ENCODE measurements around the gene NUP62CL.
A peak's percentile ranks its signal among the peaks of the same experiment; 100 is the strongest.
"Not testable (repeated sequence)": the region's sequence is repeated elsewhere in the genome, so short reads cannot be mapped to it uniquely, and the experiment has no call there.

Gene NUP62CL

DNA sequence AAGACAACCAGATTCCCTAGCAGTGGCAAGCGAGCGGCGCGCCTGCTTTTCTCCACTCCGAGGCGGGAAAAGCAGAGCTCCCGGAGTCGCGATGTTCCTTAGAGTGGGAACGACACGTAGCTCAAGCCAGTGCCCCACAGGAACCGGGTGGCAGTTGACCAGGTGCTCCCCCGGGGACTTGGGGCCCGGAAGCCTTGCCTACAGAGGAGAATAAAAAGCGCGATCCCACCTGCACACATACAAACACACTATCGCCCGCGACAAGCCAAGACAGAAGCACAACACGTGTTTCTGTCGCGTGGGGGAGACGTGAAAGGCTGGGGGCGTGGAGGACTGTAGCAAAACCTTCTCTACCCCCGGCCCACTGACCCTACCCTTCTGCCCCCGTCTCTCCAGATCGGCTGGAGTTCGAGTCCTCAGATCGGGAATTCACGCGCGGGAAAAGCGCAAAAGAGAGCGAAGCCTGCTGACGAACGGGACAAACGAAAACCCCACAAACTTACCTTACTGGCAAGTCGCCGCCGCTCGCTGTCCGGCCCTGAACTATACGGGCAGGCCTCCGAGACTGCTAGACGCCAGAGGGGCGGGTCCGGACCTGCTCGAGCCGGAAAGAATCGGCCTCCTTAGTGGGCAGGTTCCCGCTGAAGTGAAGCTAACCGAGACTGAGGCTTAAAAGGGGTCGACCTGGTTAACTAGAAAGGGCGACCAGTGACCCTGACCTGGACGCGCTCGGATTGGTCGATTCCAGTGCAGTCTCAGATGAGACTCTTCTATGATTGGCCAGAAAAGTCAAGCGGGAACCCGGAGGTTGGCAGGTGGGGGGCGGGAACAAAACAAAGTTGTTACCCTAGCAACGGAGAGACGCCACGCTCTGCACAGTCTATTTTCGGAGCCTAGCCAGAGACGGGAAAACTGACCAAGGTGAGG is at the start of gene NUP62CL, which contains the start of gene DNAAF6:
Gene NUP62CL, minus strand, starts transcription at position 664 of the 927 bp plus-strand sequence. CDS start 31,287 bp downstream, outside the sequence.
Gene DNAAF6, plus strand, starts transcription at position 842 of the 927 bp plus-strand sequence. CDS start 6,265 bp downstream, outside the sequence.
- DNase-seq: peak; percentile 38

- no peak for DNase-seq
Measured at GRCh38 chrX:107228486-107228819, 22.2 kb upstream of the NUP62CL start.

GRCh38 chrX:107227780-107228485 is 21.7 kb upstream of the NUP62CL start:
- no peak for DNase-seq

DNA sequence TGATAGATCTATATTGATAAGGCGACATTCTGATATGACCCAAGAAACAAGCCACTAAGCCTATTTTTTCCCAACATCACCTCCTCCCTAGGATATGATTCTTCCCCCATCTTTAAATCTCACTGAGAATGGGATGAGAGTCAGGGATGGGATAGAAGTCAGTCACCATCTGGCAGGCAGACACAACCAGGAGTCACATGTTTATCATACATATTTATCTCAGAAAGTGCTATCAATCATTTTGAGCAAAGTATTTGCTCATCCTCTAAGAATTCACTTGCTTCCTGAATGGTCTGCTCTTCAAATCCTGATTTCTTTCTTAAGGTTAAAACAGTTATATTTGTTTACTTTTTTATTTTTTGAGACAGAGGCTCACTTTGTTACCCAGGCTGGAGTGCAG is 20.5 kb upstream of the NUP62CL start:
- no peak for DNase-seq

DNA sequence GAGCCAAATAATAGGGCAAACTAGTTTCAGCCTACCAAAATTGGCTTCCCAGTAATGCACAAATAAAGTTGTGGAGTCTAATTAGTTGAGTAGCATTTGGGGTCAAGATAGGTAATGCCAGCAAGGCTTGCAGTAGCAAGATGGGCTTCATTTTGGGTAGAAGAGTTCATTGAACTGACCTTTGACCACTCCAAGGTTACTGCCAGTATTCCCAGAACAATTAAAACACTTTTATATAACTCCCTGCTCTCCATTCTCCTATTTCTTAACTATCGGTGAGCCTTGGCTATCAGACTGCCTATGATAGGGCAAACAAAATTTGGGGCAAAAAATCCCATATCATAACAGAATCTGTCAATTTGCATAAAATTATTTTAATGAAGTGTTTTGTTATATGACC is 7.2 kb upstream of the NUP62CL start:
- no peak for DNase-seq

GRCh38 chrX:107207943-107208342 is 1.7 kb upstream of the NUP62CL start:
- no peak for DNase-seq

- no peak for DNase-seq
Measured at GRCh38 chrX:107207089-107207488, 856 bp upstream of the NUP62CL start.

GRCh38 chrX:107206697-107207065 is 448 bp upstream of the NUP62CL start:
- DNase-seq: no peak

DNA sequence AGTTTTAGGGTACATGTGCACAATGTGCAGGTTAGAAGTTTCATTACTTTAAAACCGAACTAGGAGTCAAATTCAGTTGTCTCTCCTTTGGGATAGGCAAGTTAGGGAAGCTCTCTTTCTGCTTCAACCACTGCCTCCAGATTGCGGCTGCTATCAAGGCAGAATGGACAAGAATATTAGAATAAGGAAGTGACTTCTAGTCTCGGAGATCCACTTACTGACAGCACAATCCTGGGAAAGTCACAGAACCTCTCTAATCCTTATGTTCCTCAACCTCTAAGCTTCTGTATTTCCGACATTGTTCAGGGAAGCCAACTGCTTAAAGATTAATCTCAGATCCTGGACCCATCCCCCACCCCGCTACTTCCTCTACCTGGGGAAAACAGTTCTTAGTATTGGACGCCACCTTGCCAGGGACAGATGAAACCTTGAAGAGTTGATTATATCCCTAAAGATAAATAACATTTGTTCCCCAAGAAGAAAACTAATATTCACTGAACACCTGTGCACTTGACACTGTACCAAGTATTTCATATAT is 2.1 kb downstream of the NUP62CL start:
- no peak for DNase-seq

DNA sequence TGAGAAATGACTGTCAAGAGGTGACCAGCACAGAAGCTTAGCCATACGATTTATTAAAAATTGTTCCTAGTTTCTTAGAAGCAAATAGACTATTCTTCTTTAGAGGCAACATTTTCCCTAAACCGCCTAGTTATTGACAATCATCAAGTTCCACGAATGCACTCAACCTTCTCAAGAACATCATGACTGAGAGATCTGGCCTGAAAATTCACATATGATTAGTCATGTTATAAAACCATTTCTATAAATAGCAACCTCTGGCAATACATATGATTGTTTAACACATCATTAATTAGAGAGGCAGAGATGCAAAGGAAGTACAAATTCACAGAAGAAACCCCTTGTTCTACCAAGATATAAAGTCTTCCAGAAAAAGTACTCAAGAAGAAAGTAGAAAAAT is 6.7 kb downstream of the NUP62CL start:
- no peak for DNase-seq

GRCh38 chrX:107198074-107198473 is 8.2 kb downstream of the NUP62CL start:
- not testable (repeated sequence) for DNase-seq

- no peak for DNase-seq
Measured at GRCh38 chrX:107197319-107197718, 8.9 kb downstream of the NUP62CL start.

DNA sequence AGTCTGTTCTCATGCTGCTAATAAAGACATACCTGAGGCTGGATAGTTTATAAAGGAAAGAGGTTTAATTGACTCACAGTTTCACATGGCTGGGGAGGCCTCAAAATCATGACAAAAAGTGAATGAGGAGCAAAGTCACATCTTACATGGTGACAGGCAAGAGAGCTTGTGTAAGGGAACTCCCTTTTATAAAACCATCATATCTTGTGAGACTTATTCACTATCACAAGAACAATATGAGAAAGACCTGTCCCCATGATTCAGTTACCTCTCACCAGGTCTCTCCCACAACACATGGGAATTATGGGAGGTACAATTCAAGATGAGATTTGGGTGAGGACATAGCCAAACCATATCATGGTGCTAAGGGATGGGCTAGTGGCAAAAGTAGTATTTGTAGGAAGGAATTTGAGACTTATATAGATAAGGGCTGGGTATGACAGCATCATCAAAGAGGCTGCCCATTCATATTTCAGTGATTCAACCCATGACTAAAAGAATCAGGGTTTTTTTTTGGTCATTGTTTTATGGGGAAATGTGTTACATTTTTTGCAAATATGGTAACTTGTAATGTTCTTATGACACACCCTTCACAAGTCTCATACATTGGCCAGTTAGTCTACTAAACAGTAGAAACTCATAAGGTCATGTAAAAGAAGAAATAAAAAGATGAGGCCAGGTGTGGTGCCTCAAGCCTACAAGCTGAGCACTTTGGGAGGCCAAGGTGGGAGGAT is 34.7 kb downstream of the NUP62CL start:
- DNase-seq: no peak

- DNase-seq: no peak
Measured at GRCh38 chrX:107168712-107169111, 37.5 kb downstream of the NUP62CL start.

DNA sequence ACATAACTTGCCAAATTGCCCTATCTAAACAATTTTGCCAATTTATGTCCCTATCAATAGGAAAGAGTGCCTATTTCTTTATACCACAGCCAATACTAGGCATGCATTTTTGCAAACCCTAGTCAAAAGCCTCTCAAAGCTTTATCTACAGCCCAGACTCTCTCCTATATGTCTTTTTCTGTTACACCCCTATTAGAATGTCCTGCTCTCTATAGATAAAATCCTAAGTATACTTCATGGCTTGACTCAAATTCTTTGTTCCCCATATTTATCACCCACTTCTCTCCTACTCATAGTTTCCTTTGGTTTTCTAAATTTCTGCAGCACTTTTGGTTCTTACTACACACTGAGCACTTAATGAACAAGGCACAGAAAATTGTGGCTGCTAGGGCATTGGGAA is 38.0 kb downstream of the NUP62CL start:
- no peak for DNase-seq

GRCh38 chrX:107167163-107167921 is 38.9 kb downstream of the NUP62CL start:
- no peak for DNase-seq

- DNase-seq: not testable (repeated sequence)
Measured at GRCh38 chrX:107157618-107158017, 48.6 kb downstream of the NUP62CL start.

DNA sequence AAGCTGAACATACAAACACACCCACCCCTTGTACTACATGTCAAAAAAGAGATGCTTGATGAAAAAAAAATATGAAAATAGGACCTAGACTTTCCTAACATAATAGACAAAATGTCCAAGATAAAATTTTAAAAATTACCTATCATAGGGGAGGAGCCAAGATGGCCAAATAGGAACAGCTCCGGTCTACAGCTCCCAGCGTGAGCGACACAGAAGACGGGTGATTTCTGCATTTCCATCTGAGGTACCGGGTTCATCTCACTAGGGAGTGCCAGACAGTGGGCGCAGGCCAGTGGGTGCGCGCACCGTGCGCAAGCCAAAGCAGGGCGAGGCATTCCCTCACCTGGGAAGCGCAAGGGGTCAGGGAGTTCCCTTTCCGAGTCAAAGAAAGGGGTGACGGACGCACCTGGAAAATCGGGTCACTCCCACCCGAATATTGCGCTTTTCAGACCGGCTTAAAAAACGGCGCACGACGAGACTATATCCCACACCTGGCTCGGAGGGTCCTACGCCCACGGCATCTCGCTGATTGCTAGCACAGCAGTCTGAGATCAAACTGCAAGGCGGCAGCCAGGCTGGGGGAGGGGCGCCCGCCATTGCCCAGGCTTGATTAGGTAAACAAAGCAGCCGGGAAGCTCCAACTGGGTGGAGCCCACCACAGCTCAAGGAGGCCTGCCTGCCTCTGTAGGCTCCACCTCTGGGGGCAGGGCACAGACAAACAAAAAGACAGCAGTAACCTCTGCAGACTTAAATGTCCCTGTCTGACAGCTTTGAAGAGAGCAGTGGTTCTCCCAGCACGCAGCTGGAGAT is 50.4 kb downstream of the NUP62CL start:
- not testable (repeated sequence) for DNase-seq

DNA sequence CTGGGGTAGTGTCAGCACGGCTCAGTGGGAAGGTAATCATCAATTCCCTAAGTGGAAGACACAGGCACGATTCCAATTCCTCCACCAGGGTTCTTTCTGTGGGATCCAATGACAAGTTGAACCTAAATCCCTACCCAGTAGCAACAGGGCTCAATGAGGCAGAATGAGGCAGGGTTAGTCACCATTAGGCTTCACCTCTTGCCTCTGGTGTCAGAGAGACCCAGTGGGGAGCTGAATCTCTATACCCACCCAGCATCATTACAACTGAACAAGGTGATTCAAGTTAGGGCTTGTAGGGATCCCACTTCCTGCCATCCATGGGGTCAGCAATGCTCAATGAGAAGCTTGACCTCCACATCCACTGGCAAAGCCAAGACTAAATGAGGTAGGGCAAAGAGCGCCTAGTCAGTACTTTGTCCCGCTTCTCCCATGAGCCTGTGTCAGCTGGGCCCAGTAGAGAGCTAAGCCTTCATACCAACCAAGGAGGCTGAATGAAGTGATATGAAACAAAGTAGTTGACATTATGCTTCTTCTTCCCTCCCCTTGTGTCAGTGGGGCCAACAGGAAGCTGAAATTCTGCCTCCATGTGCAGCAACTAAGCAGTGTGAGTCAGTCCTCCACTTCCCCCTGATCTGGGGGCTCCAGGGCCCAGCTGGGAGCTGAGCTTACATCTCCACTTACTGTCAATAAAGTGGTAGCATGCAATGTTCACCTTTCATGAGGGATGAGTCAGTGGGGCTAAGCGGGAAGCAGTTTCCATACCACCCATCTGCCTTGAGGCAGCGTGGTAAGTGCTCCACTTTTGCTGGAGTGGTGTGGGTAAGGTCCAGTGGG is 51.2 kb downstream of the NUP62CL start:
- no peak for DNase-seq

GRCh38 chrX:107153005-107153404 is 53.2 kb downstream of the NUP62CL start:
- no peak for DNase-seq

Measured in NCI-H187 treated with DMSO at 0.1 percent for 48 hours (cell line).